K562 (cell line): ENCODE measurements around the gene PPP2R2B. TPM values are rescaled to one million over a fixed set of nuclear protein-coding genes. Genes with fewer than 3 reads are reported as not detected.

ENCODE experiments used
- ATAC-seq: fragments of 200-7000 bp; cut with Tn5 transposase; 3 replicates; pipeline ENCODE4 v1.9.1; 2020; ENCODE audit warnings: moderate library complexity
- BruUV-seq: library from RNA; stranded (reverse); fragments of 400-500 nt; replicated peaks from 2 replicates; lab custom pipeline; 2021; lab: Mats Ljungman, UMichigan
- CTCF ChIA-PET: fragments of 300-600 bp; formaldehyde crosslinking; extraction: SDS; loops from one replicate; lab custom pipeline; 2021; ENCODE audit warnings: low intra/inter-chr PET ratio; lab: Yijun Ruan, JAX
- POLR2A ChIA-PET: fragments of 300-600, 350-650 bp; sonication (Branson Sonifier 250); formaldehyde crosslinking; extraction: SDS; loops from one replicate; lab custom pipeline; 2021; ENCODE audit warnings: antibody characterized with exemption, inconsistent platforms; lab: Yijun Ruan, JAX
- DNase-seq, 4 experiments: peaks; one replicate each; pipeline versions ENCODE4 v3.0.0 to v3.0.0-alpha.2; 2011 to 2018; ENCODE audit warnings: low spot score in 3 of 4, mixed read lengths in 3 of 4; ENCODE audit errors: extremely low read depth in 1 of 4
- FAIRE-seq: peaks from 2 replicates; lab custom pipeline; 2011; peaks lifted over from hg19 to GRCh38; lab: Jason Lieb, UNC
- H2AFZ ChIP-seq: 2 replicates; pipeline ENCODE4 v1.6.0; 2011; ENCODE audit warnings: low read depth, low read length, control low read depth, inconsistent platforms
- H3K27ac ChIP-seq: fragments of 200-600 bp; 3 replicates; pipeline ENCODE4 v1.8.0; 2011; ENCODE audit warnings: low read depth, mild to moderate bottlenecking, control low read depth, inconsistent platforms, low read length, moderate library complexity, mixed read lengths; ENCODE audit errors: extremely low read depth
- H3K27me3 ChIP-seq, 2 experiments: fragments of 300-600 bp in 1 of 2; 2 replicates in 1 of 2; 3 replicates in 1 of 2; pipeline versions ENCODE4 v1.6.0 to v1.8.0; 2011; ENCODE audit warnings: inconsistent platforms in 2 of 2, low read length in 2 of 2, mild to moderate bottlenecking in 1 of 2, mixed read lengths in 1 of 2, moderate library complexity in 1 of 2; ENCODE audit not compliant: control insufficient read depth in 2 of 2, insufficient read depth in 2 of 2
- H3K36me3 ChIP-seq: fragments of 300-600 bp; 3 replicates; pipeline ENCODE4 v1.8.0; 2011; ENCODE audit warnings: mild to moderate bottlenecking, low read length, inconsistent platforms; ENCODE audit not compliant: control insufficient read depth, insufficient read depth
- H3K4me1 ChIP-seq, 2 experiments: fragments of 200-600 bp in 1 of 2; replicated peaks in 1 of 2; 2 replicates in 1 of 2; 3 replicates in 1 of 2; pipeline versions ENCODE4 v1.5.1 to v1.8.0; 2011; ENCODE audit warnings: inconsistent platforms in 2 of 2, low read length in 2 of 2, mild to moderate bottlenecking in 1 of 2, mixed read lengths in 1 of 2, moderate library complexity in 1 of 2; ENCODE audit not compliant: control insufficient read depth in 2 of 2, insufficient read depth in 2 of 2
- H3K4me2 ChIP-seq: 2 replicates; pipeline ENCODE4 v1.6.1; 2011; ENCODE audit warnings: low read length, control low read depth, inconsistent platforms, mixed read lengths; ENCODE audit not compliant: insufficient read depth
- H3K4me3 ChIP-seq: fragments of 200-600 bp; sonication (generic), shearing (Covaris generic); 2 replicates; pipeline ENCODE4 v1.5.1; 2016; ENCODE audit warnings: control low read depth, inconsistent platforms
- H3K79me2 ChIP-seq: fragments of 200-600 bp; 3 replicates; pipeline ENCODE4 v1.8.0; 2011; ENCODE audit warnings: low read length, inconsistent platforms; ENCODE audit not compliant: control insufficient read depth, insufficient read depth
- H3K9ac ChIP-seq, 2 experiments: 2 replicates each; pipeline versions ENCODE4 v1.6.0 to v1.6.1; 2011; ENCODE audit warnings: low read depth in 2 of 2, low read length in 2 of 2, control low read depth in 1 of 2, inconsistent platforms in 1 of 2, mild to moderate bottlenecking in 1 of 2, mixed read lengths in 1 of 2; ENCODE audit not compliant: insufficient read depth in 1 of 2
- H3K9me1 ChIP-seq: one replicate; pipeline ENCODE4 v1.6.0; 2011; ENCODE audit warnings: inconsistent platforms, mild to moderate bottlenecking, low read length, moderate library complexity; ENCODE audit not compliant: control insufficient read depth, insufficient read depth
- H3K9me3 ChIP-seq: replicated peaks from 2 replicates; pipeline ENCODE4 v1.5.1; 2011; ENCODE audit warnings: low read depth, low read length, inconsistent platforms; ENCODE audit not compliant: control insufficient read depth, insufficient read depth
- H4K20me1 ChIP-seq: replicated peaks from 2 replicates; pipeline ENCODE4 v1.6.1; 2011; ENCODE audit warnings: low read length, inconsistent platforms, mixed read lengths; ENCODE audit not compliant: control insufficient read depth, insufficient read depth
- CCAR2 ChIP-seq: fragments of 200-400 bp; formaldehyde crosslinking; IDR thresholded peaks from 2 replicates; pipeline ENCODE4 v1.6.1; 2017; ENCODE audit warnings: mild to moderate bottlenecking, low read depth, low read length
- ETV1 ChIP-seq: fragments of 450-650 bp; conservative IDR thresholded peaks from 2 replicates; pipeline ENCODE4 v1.6.1; 2016; ENCODE audit warnings: missing genetic modification characterization, control low read depth, low read depth, missing compliant biosample characterization
- HDAC6 ChIP-seq: IDR thresholded peaks from 2 replicates; pipeline ENCODE4 v1.6.1; 2012; ENCODE audit warnings: low read depth, mild to moderate bottlenecking, control low read depth, inconsistent platforms, low read length, moderate library complexity
- HDGF ChIP-seq: fragments of 450-650 bp; IDR thresholded peaks from 2 replicates; pipeline ENCODE4 v1.6.1; 2016
- KDM1A ChIP-seq, 2 experiments: fragments of 450-650 bp; IDR thresholded peaks; 2 replicates each; pipeline ENCODE4 v1.6.1; 2016; ENCODE audit warnings: mild to moderate bottlenecking in 2 of 2
- L3MBTL2 ChIP-seq: fragments of 450-650 bp; IDR thresholded peaks from 2 replicates; pipeline ENCODE4 v1.6.1; 2016; ENCODE audit warnings: mild to moderate bottlenecking, moderate library complexity
- PHF20 ChIP-seq: fragments of 450-650 bp; IDR thresholded peaks from 2 replicates; pipeline ENCODE4 v1.6.1; 2018; ENCODE audit not compliant: partially characterized antibody
- SNAPC5 ChIP-seq: fragments of 250-450 bp; sonication (Bioruptor Pico); IDR thresholded peaks from 2 replicates; pipeline ENCODE4 v1.8.0; 2021; ENCODE audit warnings: moderate library complexity, mild to moderate bottlenecking, inconsistent platforms
- SRSF1 ChIP-seq: fragments of 200-400 bp; formaldehyde crosslinking; IDR thresholded peaks from 2 replicates; pipeline ENCODE4 v1.6.1; 2017; ENCODE audit warnings: mild to moderate bottlenecking, low read depth, low read length, moderate library complexity
- ZKSCAN8 ChIP-seq: fragments of 200-800 bp; sonication (Bioruptor generic); IDR thresholded peaks from 2 replicates; pipeline ENCODE4 v1.6.1; 2016; ENCODE audit warnings: missing genetic modification characterization, missing compliant biosample characterization
- ZNF146 ChIP-seq: IDR thresholded peaks from one replicate; pipeline ENCODE4 v1.6.1; 2018; ENCODE audit warnings: missing compliant biosample characterization; ENCODE audit not compliant: unreplicated experiment
- WGBS: fragments of 100-300 bp; shearing (Covaris generic); methylation state at CpG from one replicate; pipeline ENCODE4 v1.1.6; 2016; ENCODE audit warnings: low coverage, mixed read lengths; ENCODE audit not compliant: insufficient coverage; ENCODE audit errors: missing lambda C conversion rate; 5-methylcytosine and 5-hydroxymethylcytosine counted together
- in situ Hi-C: fragments of 300-500 bp; cut with MboI; formaldehyde crosslinking; loops from 4 replicates; pipeline ENCODE4 v1.15.0; 2018; ENCODE audit warnings: inconsistent platforms, mixed read lengths
- intact Hi-C: fragments of 100-400 bp; cut with micrococcal nuclease; formaldehyde crosslinking; loops from 2 replicates; pipeline ENCODE4 v1.14.2; 2022
- polyA plus RNA-seq, 8 experiments: library from polyadenylated mRNA; depleted of rRNA in 4 of 8; stranded (reverse) in 5 of 8; unstranded in 3 of 8; fragments of >200 nt; fragmentation: Nextera tagmentation in 2 of 8; fragmentation: Illumina TruSeq in 1 of 8; extraction: Ambion mirVana in 2 of 8; extraction: Trizol in 1 of 8; gene quantifications; 2 replicates each; pipeline versions ENCODE4 v1.2.1 to v1.2.3, GENCODE V29; 2011 to 2014; ENCODE audit warnings: inconsistent platforms in 1 of 8, missing spikeins in 1 of 8
- total RNA-seq, 7 experiments: library from RNA; depleted of rRNA in 6 of 7; stranded (reverse); fragments of >200 nt in 6 of 7; fragmentation: Illumina TruSeq in 2 of 7; extraction: Trizol in 2 of 7; gene quantifications; 2 replicates each; pipeline versions ENCODE4 v1.2.1 to v1.2.3, GENCODE V29; 2011 to 2021; ENCODE audit warnings: low replicate concordance in 1 of 7
- TF ChIP-seq, protein P1 (sequence below): fragments of 450-650 bp; IDR thresholded peaks from 2 replicates; pipeline ENCODE4 v1.6.1; 2018; ENCODE audit warnings: mild to moderate bottlenecking, low read depth; ENCODE audit not compliant: partially characterized antibody

Gene PPP2R2B
- total and polyA plus RNA-seq, 9 of the 15 experiments (the other 6 are each of a cell fraction or from before 2014, with no cell fraction given) = not detected

DNA sequence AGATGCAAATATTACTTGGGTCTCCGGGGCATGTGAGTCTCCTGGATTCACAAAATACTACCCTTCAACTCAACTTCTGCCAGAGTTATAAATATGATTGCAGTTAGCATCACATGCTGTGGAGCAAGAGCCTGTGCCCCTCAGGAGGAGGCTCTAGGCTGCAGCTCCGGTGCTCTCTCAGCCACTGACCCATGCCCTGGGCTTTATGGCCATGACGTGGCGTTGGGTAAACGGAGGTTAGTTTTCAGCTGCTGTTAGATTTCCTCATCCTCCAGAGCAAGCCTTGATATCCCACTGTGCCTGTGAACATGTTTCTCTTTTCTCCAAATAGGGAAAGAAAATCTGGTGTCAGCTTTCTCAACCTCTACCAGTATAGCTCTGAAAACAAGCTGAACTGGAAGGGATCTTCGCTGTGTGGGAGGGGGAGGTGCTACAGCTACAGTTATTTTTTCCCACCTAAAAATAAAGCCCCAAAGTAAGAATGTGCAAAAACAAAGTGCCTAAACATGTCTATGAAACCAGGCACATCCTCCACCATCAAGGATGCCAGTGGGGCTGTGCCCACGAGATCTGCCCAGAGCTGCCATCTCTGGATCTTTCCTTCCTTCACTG, 238.2 kb downstream of the PPP2R2B start:
- in situ Hi-C loops = no loop called here
- no peaks in the 10 kb centered on the region for H3K79me2 ChIP-seq
- no peaks in the 10 kb centered on the region for H3K4me1 ChIP-seq
- POLR2A ChIA-PET = no interaction called here
- no peak for ATAC-seq
- H4K20me1 ChIP-seq = no peaks in the 10 kb centered on the region
- no peaks in the 10 kb centered on the region for H3K9me3 ChIP-seq
- no peaks in the 10 kb centered on the region for H3K9me1 ChIP-seq
- no peak overlapping the region for H3K9ac ChIP-seq
- H3K4me2 ChIP-seq = no peak overlapping the region
- H3K27me3 ChIP-seq = no peaks in the 10 kb centered on the region
- no peaks in the 10 kb centered on the region for H3K36me3 ChIP-seq
- WGBS = 0% methylated on average over 7 of the region's 7 CpGs
- TF ChIP-seq L3MBTL2 (no peak), ZKSCAN8 (CRISPR knock-in tag) (no peak), PHF20 (no peak), ZNF146 (CRISPR knock-in tag) (no peak), SNAPC5 (CRISPR knock-in tag) (no peak)
- TF ChIP-seq, all 486 proteins: peak for 0
- Histone ChIP-seq H3K4me3 (no peak overlapping the region), H2AFZ (no peak overlapping the region), H3K27ac (no peak overlapping the region)
- no peak for DNase-seq
- intact Hi-C loops = no loop called here
- BruUV-seq = no TSS peak
- CTCF ChIA-PET = no interaction called here
- FAIRE-seq = no peak

DNA sequence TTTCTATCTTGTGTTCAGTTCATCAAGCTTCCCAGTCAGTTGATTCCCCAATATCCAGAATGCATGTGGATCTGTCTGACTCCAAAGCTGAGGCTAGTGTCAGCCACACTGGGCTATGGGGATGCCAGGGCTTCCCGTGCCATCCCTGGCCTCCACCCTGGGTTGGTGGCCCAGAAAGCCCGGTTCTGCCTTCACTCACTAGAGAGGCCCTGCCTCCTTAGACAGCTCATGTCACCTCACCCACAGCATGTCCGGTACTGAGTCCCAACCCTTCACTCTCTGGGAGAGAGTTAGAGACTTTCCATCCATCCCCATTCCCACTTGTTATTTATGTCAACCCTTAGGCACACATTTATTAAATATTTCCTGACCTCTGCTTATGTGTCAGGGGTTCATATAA, 243.1 kb downstream of the PPP2R2B start:
- 0% methylated on average over 3 of the region's 3 CpGs for WGBS
- in situ Hi-C loops = no loop called here

More for the DNA sequence above, 243.1 kb downstream of the PPP2R2B start:
- Histone ChIP-seq H3K4me2 (no peak overlapping the region), H3K9me3 (no peaks in the 10 kb centered on the region), H3K79me2 (no peaks in the 10 kb centered on the region), H3K9ac (no peak overlapping the region), H3K9me1 (no peaks in the 10 kb centered on the region), H2AFZ (no peak overlapping the region), H3K36me3 (no peaks in the 10 kb centered on the region), H3K4me1 (no peaks in the 10 kb centered on the region), H3K4me3 (no peak overlapping the region), H4K20me1 (no peaks in the 10 kb centered on the region), H3K27me3 (no peaks in the 10 kb centered on the region), H3K27ac (no peak overlapping the region)
- no peak for ATAC-seq
- no peak for FAIRE-seq
- intact Hi-C loops = no loop called here
- no TSS peak for BruUV-seq
- ChIA-PET CTCF (no interaction called here), POLR2A (interaction anchor here (0.6 to 0.9 kb wide), 2 partner anchors 85 to 1799 kb away, joined by 3 read pairs; no protein-coding TSS in a partner anchor)
- TF ChIP-seq KDM1A (IDR thresholded peaks at IDR 0.05) = no peak
- TF ChIP-seq, protein P1, sequence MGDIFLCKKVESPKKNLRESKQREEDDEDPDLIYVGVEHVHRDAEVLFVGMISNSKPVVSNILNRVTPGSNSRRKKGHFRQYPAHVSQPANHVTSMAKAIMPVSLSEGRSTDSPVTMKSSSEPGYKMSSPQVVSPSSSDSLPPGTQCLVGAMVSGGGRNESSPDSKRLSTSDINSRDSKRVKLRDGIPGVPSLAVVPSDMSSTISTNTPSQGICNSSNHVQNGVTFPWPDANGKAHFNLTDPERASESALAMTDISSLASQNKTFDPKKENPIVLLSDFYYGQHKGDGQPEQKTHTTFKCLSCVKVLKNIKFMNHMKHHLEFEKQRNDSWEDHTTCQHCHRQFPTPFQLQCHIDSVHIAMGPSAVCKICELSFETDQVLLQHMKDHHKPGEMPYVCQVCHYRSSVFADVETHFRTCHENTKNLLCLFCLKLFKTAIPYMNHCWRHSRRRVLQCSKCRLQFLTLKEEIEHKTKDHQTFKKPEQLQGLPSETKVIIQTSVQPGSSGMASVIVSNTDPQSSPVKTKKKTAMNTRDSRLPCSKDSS = no peak
- no peak for TF ChIP-seq HDAC6
- no peak for TF ChIP-seq HDGF
- no peak for TF ChIP-seq CCAR2
- TF ChIP-seq ETV1 (tag) = no peak
- no peak for TF ChIP-seq SRSF1
- no peak for DNase-seq
